GM19099 (cell line): ENCODE measurements around the gene RAB40C.

ENCODE experiments used
- POLR2A ChIP-seq: IDR thresholded peaks from 3 replicates; pipeline ENCODE4 v1.6.1; 2011; ENCODE audit warnings: low read depth; ENCODE audit not compliant: insufficient read length; ENCODE audit errors: extremely low read depth

The RAB40C gene

GRCh38 chr16:626787-627453 is 37.1 kb downstream of the RAB40C start:
- TF ChIP-seq POLR2A = no peak

DNA sequence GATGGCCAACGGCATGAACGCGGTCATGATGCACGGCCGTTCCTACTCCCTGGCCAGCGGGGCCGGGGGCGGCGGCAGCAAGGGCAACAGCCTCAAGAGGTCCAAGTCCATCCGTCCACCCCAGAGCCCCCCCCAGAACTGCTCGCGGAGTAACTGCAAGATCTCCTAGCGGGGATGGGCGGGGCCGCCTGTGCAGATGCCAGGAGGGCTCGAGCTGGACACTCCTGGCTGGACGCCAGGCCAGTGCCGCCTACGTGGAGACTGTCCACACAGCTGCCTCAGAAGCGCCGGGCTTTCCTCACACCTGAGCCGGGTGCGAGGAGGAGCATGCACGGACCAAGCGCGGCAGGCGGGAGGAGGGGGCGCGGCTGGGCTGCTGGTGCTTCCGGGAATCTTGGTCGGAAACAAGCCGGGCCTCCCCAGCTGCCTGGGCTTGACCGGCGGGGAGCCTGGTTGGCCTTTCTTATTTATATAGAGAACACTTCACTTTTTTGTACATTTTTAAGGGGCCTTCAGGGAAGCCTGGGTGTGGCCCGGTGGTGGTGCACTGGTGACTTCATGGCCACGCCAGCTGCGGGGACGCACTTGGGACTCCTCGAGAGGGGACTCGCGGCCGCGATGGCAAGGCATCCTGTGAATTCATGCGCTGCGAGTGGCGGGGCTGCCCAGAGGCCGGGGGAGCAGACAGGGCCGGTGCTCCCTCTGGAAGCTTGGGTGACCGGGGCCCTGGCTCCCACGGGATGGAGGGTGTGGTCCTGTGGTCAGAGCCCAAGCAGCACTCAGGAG is 37.8 kb downstream of the RAB40C start:
- TF ChIP-seq POLR2A = no peak

DNA sequence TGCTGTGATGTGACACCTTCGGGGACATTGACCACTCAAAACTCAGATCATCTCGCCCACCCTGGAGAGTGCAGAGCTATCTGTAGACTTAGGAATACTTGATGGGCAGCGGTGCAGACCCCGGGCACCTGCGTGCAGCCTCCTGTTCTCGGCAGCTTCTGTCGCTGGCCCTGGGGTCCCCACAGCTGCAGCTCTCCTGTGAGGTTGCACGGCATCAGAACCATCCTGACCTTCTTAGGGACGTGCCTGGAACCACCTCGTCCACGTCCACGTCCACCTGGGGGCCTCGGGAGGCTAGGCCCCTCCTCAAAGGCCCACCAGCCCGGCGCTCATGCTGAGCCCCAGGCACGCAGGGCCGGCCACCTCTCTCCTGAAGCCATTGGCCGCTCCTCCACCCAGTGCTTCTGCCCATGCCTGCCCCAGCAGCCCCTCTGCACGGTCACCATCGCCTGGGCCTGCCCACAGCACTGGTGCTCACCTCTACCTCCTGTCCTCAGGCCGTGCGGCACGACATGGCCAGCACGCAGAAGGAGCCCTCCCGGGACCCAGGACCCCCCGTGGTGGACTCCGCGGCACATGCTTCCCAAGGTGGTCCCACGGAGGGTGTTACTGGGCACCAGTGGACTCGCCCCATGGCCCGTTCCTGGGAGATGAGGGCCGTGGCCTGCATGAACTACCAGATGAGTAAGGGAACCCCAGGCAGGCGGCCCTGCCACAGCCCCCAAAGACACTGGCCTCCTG is 38.6 kb downstream of the RAB40C start:
- no peak for TF ChIP-seq POLR2A

DNA sequence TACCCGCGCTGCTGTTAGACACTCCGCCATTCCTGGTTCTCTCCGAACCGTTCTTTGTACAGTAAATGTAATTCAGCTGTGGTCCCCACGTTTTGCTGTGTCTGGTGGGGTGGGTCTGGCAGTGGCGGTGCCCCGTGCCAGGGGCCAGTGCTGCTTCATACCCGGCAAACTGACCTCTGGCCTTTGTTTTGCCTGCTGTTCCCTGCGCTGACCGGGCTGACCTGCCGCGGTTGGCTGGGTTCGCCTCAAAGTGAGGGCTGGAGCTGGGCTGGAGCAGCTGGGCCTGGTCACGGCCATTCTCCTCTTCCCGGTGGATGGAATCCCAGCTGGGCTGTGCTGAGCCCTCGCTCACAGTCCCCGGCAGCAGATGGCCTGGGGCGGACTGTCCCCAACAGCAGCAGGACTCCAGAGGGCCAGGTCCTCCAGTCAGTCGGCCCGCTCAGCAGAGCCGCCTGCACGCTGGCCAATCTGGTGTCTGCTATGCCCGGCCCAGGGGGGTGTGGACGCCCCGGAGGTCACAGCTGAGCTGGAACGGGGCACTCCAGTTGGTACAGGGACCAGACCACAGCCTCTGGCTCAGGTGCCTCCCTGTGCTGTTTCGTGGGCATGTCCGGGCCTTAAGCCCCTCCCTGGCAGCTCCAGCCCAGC is 39.4 kb downstream of the RAB40C start:
- TF ChIP-seq POLR2A = no peak

DNA sequence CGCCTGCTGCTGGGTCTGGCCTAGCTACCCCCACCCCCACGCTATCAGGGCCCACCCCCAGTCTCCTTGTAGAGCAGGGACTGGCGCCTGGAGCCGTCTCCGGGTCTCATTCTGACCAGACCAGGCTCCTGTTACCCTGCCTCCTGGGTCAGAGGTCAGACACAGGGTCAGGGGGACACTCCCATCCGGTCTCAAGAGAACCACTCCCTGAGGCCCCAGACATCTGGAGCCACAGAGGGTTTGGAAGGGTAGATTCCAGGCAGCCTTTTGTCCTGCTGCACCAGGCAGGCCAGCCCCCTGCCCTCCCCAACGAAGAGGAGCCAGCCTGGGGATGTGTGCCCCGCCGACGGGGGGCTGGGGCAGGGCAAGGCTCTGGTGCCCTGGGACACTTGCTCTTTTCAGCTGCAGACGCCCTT is 40.0 kb downstream of the RAB40C start:
- no peak for TF ChIP-seq POLR2A

DNA sequence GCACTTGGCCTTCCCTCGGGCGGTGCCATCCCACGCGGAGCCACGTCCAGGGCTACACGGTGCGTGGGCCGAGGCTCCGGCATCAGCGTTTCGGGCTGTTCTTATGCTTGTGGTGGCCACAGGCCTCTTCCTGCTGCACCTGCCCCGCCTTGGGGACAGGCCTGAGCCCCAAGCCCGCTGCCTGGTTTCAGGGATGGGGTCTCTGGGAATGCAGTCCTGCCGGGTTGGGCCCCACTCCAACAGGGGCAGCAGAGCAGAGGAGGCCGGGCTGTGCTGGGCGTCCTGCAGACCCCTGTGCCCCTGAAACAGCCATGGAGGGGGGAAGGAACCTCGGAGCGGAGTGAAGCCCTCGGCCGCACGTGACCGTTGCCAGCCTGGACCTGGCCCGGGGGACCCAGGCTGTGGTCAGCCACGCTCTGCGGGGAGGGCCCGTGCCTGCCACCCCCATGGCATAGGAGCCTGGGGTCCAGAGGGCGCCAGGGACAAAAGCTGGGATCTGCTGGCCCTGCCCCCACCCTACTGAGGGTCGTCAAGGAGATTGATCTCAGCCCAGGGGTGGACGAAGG is 40.5 kb downstream of the RAB40C start:
- TF ChIP-seq POLR2A = no peak

DNA sequence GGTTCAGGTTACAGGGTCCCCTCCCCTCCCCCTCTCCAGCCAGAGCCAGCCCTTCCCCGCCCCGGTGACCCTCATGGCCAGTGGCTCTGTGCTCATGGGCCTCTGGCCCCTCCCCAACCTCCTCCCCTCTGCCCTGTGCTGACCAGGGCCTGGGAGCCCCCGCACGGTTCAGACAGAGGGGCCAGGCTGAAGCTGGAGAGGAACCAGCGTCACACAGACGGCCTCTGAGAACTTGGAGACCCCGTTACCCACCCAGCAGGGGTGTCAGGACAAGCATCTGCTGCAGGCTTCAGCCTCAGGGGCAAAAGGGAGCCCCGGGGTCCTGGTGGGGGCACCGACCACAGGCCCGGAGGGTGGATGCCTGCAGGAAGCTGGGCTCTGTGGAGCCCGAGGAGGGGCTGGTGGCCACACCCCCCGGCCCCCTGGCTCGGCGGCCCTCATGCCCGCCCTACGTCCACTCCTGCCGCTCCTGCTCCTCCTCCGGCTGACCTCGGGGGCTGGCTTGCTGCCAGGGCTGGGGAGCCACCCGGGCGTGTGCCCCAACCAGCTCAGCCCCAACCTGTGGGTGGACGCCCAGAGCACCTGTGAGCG is 41.0 kb downstream of the RAB40C start, which contains the start of gene WFIKKN1:
WFIKKN1 (plus strand) TSS at position 171 of the 591 bp plus-strand sequence; CDS start at position 440, 269 bp downstream.
- TF ChIP-seq POLR2A = no peak

DNA sequence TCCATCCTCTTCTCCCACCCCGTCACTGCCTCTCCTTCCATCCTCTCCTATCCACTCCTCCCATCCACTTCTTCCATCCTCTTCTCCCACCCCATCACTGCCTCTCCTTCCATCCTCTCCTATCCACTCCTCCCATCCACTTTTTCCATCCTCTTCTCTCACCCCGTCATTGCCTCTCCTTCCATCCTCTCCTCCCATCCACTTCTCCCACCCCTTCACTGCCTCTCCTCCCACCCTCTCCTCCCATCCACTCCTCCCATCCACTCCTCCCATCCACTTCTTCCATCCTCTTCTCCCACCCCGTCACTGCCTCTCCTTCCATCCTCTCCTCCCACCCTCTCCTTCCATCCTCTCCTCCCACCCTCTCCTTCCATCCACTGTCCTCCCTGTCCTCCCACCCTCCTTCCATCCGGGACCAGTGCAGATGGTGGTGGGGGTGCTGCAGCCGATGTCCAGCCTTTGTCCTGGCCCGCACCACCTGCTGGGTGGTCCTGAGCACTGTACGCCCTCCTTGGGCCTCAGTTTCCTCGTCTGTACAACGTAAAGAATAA is 42.0 kb downstream of the RAB40C start:
- TF ChIP-seq POLR2A = no peak

- no peak for TF ChIP-seq POLR2A
Measured at GRCh38 chr16:632486-633335, 42.8 kb downstream of the RAB40C start.

DNA sequence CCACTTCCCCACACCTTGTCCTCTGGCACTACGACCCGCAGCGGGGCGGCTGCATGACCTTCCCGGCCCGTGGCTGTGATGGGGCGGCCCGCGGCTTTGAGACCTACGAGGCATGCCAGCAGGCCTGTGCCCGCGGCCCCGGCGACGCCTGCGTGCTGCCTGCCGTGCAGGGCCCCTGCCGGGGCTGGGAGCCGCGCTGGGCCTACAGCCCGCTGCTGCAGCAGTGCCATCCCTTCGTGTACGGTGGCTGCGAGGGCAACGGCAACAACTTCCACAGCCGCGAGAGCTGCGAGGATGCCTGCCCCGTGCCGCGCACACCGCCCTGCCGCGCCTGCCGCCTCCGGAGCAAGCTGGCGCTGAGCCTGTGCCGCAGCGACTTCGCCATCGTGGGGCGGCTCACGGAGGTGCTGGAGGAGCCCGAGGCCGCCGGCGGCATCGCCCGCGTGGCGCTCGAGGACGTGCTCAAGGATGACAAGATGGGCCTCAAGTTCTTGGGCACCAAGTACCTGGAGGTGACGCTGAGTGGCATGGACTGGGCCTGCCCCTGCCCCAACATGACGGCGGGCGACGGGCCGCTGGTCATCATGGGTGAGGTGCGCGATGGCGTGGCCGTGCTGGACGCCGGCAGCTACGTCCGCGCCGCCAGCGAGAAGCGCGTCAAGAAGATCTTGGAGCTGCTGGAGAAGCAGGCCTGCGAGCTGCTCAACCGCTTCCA is 43.6 kb downstream of the RAB40C start:
- no peak for TF ChIP-seq POLR2A

- TF ChIP-seq POLR2A = no peak
Measured at GRCh38 chr16:634051-634670, 44.3 kb downstream of the RAB40C start.

DNA sequence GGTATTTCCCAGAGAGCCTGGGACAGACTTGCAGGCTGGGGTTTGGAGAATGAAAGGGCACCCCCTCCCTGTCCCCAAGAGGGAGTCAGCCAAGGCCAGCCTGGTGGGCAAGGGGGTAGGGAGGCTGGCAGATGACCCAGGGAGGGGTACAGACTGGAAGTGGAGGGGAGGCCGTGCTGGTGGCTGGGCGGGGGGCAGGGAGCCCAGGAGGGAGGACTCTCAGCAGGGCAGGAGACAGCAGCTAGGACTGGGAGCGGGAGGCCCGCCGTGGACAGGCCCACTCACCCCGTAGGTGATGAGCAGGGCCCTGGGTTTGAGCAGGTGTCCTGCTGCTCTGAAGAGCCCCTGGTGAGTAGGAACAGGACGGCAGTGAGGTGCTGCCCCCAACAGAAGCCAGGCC is 45.1 kb downstream of the RAB40C start:
- no peak for TF ChIP-seq POLR2A
